CD4-positive, alpha-beta T cell (primary cell): ENCODE results near the gene PIEZO1. TPM values are rescaled to one million over a fixed set of nuclear protein-coding genes. Genes with fewer than 3 reads are reported as not detected.

ENCODE experiments used
- ATAC-seq: fragments of 200-7000 bp; cut with Tn5 transposase; one replicate; pipeline ENCODE4 v1.10.0; 2022; ENCODE audit warnings: mild to moderate bottlenecking; ENCODE audit not compliant: poor library complexity
- CTCF ChIA-PET: fragments of 350-600 bp; sonication (Branson Sonifier 250); formaldehyde crosslinking; loops from one replicate; lab custom pipeline; 2021; ENCODE audit warnings: antibody characterized with exemption, inconsistent platforms; lab: Charles Lee
- POLR2A ChIA-PET: fragments of 350-600 bp; sonication (Branson Sonifier 250); formaldehyde crosslinking; loops from one replicate; lab custom pipeline; 2021; ENCODE audit warnings: antibody characterized with exemption, inconsistent platforms; lab: Charles Lee
- DNase-seq, 14 experiments: peaks; one replicate each; pipeline ENCODE4 v3.0.0-alpha.2; 2013 to 2020; ENCODE audit warnings: mixed read lengths in 2 of 14
- H3K27ac ChIP-seq, 2 donors: one replicate each; pipeline versions ENCODE4 v1.5.1 to v1.7.0; 2013; ENCODE audit warnings: low read length in 2 of 2, low read depth in 1 of 2, mild to moderate bottlenecking in 1 of 2
- H3K27me3 ChIP-seq, 2 experiments: 1 replicate in 1 of 2; 2 replicates in 1 of 2; pipeline versions ENCODE4 v1.6.1 to v1.7.0; 2013; ENCODE audit warnings: low read length in 2 of 2, control low read depth in 1 of 2, mild to moderate bottlenecking in 1 of 2, moderate library complexity in 1 of 2; ENCODE audit not compliant: insufficient read depth in 2 of 2, control insufficient read depth in 1 of 2
- H3K36me3 ChIP-seq: one replicate; pipeline ENCODE4 v1.6.1; 2013; ENCODE audit warnings: low read length, control low read depth; ENCODE audit not compliant: insufficient read depth
- H3K4me1 ChIP-seq: one replicate; pipeline ENCODE4 v1.6.1; 2013; ENCODE audit warnings: low read length, control low read depth; ENCODE audit not compliant: insufficient read depth
- H3K4me3 ChIP-seq: one replicate; pipeline ENCODE4 v1.5.1; 2013; ENCODE audit warnings: mild to moderate bottlenecking, low read length, moderate library complexity
- H3K9me3 ChIP-seq, 2 experiments: 1 replicate in 1 of 2; 2 replicates in 1 of 2; pipeline versions ENCODE4 v1.6.1 to v1.7.0; 2013; ENCODE audit warnings: low read length in 2 of 2, mild to moderate bottlenecking in 2 of 2, control low read depth in 1 of 2, moderate library complexity in 1 of 2; ENCODE audit not compliant: control insufficient read depth in 1 of 2, insufficient read depth in 1 of 2
- H3K27ac Mint-ChIP-seq: one replicate; pipeline ENCODE4 v1.8.0; 2020; ENCODE audit warnings: mixed read lengths
- H3K27me3 Mint-ChIP-seq: one replicate; pipeline ENCODE4 v1.8.0; 2021; ENCODE audit warnings: mixed read lengths
- H3K36me3 Mint-ChIP-seq: one replicate; pipeline ENCODE4 v1.8.0; 2021; ENCODE audit warnings: low read depth, mixed read lengths
- H3K4me1 Mint-ChIP-seq: one replicate; pipeline ENCODE4 v1.8.0; 2021; ENCODE audit warnings: low read depth, mixed read lengths
- H3K4me3 Mint-ChIP-seq: one replicate; pipeline ENCODE4 v1.8.0; 2020; ENCODE audit warnings: mild to moderate bottlenecking, mixed read lengths
- H3K9me3 Mint-ChIP-seq: one replicate; pipeline ENCODE4 v1.8.0; 2020; ENCODE audit warnings: mixed read lengths
- intact Hi-C, 2 experiments: fragments of 100-400 bp; cut with DNase I in 1 of 2; cut with micrococcal nuclease in 1 of 2; formaldehyde crosslinking; loops; one replicate each; pipeline versions ENCODE4 v1.15.1 to v1.9.0; 2023 to 2025; cut with DNase I, micrococcal nuclease
- total RNA-seq, 174 experiments: library from RNA in 2 of 174; stranded (reverse) in 2 of 174; gene quantifications; one replicate each; pipeline ENCODE4 v1.2.3 and lab custom pipeline; 2021 to 2026
- TF ChIP-seq, protein P1 (sequence below): fragments of 200-600 bp; IDR thresholded peaks from one replicate; pipeline ENCODE4 v1.8.0; 2022; ENCODE audit warnings: antibody characterized with exemption, mild to moderate bottlenecking

The PIEZO1 gene
- total RNA-seq, 2 experiments from 2014 or later = 142 to 146 TPM

DNA sequence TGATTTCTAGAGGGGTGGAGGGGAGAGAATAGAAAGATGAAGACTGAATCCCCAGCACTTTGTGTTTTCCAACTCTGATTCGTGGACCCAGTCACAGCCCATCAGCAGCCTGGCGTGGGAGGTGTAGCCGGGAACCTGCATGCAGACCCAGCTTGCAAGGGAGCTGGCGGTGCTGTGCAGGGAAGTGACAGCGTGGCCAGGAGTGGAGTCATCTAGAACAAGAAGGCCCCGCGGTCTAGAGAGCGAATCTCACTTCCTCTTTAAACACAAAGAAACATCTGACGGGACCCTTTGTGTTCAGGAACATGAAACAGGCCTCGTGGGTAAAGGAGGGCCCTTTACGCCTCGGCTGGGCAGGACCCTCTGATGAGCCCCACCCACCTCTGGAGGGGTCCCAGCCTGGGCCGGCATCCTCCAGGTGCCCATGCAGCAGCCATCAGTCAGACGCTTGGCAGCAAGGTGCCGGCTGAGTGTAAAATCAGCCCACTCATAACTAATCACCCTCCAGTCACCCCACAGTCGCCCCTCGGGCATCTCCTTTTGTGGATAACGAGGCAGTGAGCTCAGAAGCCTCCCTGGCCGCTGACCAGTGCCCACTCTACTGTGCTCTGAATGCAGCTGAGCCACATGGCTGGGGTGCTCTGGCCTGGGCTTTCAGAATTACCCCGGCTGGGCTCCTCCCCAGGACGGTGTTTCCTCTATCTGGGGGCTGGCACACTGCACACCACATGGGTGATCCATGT, 103.1 kb downstream of the PIEZO1 start:
- ChIA-PET POLR2A (interaction anchor here (1.0 to 3.4 kb wide), 5 partner anchors 9 to 23 kb away, joined by 3 to 38 read pairs (median 5); partner anchors contain the start of gene MVD), CTCF (interaction anchor here (1.3 to 2.0 kb wide), 3 partner anchors 21 to 70 kb away, joined by 3 to 9 read pairs (median 3); no protein-coding TSS in a partner anchor)
- Mint-ChIP-seq H3K27me3 (no peaks in the 10 kb centered on the region), H3K36me3 (peaks cover 33% of the 10 kb centered on the region), H3K9me3 (no peaks in the 10 kb centered on the region), H3K27ac (peak overlapping the region; percentile 95), H3K4me3 (peak overlapping the region; percentile 81), H3K4me1 (peaks cover 40% of the 10 kb centered on the region)
- TF ChIP-seq, protein P1, sequence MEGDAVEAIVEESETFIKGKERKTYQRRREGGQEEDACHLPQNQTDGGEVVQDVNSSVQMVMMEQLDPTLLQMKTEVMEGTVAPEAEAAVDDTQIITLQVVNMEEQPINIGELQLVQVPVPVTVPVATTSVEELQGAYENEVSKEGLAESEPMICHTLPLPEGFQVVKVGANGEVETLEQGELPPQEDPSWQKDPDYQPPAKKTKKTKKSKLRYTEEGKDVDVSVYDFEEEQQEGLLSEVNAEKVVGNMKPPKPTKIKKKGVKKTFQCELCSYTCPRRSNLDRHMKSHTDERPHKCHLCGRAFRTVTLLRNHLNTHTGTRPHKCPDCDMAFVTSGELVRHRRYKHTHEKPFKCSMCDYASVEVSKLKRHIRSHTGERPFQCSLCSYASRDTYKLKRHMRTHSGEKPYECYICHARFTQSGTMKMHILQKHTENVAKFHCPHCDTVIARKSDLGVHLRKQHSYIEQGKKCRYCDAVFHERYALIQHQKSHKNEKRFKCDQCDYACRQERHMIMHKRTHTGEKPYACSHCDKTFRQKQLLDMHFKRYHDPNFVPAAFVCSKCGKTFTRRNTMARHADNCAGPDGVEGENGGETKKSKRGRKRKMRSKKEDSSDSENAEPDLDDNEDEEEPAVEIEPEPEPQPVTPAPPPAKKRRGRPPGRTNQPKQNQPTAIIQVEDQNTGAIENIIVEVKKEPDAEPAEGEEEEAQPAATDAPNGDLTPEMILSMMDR = no peak
- H3K27me3 ChIP-seq = no peaks in the 10 kb centered on the region
- DNase-seq (peak in 13 of 14 experiments; percentile 41 to 78 (median 57)), ATAC-seq (peak; percentile 52)
- H3K4me3 ChIP-seq = peak overlapping the region; percentile 29
- no peaks in the 10 kb centered on the region for H3K9me3 ChIP-seq
- H3K36me3 ChIP-seq = peaks cover 50% of the 10 kb centered on the region
- peaks cover 67% of the 10 kb centered on the region for H3K4me1 ChIP-seq
- intact Hi-C loops = loop anchor here (1.0 to 5.0 kb wide), 3 partner anchors 23 to 100 kb away; partner anchors contain the start of gene IL17C (in 1 of the 2)
- peak overlapping the region; percentile 57 to 73 for H3K27ac ChIP-seq

DNA sequence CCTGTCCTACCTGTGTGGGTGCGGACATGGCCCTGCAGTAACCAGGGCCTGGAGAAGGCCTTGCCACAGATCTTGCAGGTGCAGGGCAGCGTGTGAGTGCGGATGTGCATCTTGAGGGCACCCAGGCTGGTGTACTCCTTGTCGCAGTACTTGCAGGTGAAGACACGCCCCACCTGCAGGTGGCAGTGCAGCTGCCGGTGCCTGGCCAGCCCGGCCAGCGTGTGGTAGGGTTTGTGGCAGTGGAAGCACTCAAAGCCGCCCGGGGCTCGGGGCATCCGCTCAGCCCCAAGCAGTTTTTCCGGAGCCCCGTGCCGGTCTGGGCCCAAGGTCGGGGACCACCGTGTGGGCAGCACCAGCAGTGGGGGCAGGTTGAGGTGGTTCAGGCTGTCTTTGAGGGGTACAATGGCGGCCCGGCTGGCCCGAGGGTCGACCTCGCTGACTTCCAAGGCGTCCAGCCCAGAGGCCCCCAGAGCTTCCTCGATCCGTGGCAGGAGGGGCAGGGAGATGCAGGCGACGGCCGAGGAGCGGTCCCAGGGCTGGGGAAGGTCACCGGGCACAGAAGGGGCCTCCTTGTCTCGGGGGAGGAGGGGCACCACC, 103.8 kb downstream of the PIEZO1 start:
- Mint-ChIP-seq H3K4me1 (peaks cover 40% of the 10 kb centered on the region), H3K27ac (peak overlapping the region; percentile 95), H3K4me3 (peak overlapping the region; percentile 81), H3K9me3 (no peaks in the 10 kb centered on the region), H3K36me3 (peaks cover 33% of the 10 kb centered on the region), H3K27me3 (no peaks in the 10 kb centered on the region)
- DNase-seq (peak in 11 of 14 experiments; percentile 32 to 79 (median 49)), ATAC-seq (peak; percentile 21)
- H3K4me1 ChIP-seq = peaks cover 62% of the 10 kb centered on the region
- no peaks in the 10 kb centered on the region for H3K27me3 ChIP-seq
- POLR2A ChIA-PET = interaction anchor here (1.0 to 3.4 kb wide), 5 partner anchors 8 to 24 kb away, joined by 3 to 38 read pairs (median 5); partner anchors contain the start of gene MVD
- intact Hi-C loops = loop anchor here (1.0 to 5.0 kb wide), 3 partner anchors 24 to 101 kb away; partner anchors contain the start of gene IL17C (in 1 of the 2)
- CTCF ChIA-PET = interaction anchor here (1.3 to 2.0 kb wide), 4 partner anchors 18 to 69 kb away, joined by 3 to 9 read pairs (median 4); partner anchors contain the start of gene MVD
- H3K36me3 ChIP-seq = peaks cover 55% of the 10 kb centered on the region
- peak overlapping the region; percentile 29 for H3K4me3 ChIP-seq
- peak overlapping the region; percentile 57 to 73 for H3K27ac ChIP-seq
- TF ChIP-seq, protein P1 = peak; percentile 47
- no peaks in the 10 kb centered on the region for H3K9me3 ChIP-seq

DNA sequence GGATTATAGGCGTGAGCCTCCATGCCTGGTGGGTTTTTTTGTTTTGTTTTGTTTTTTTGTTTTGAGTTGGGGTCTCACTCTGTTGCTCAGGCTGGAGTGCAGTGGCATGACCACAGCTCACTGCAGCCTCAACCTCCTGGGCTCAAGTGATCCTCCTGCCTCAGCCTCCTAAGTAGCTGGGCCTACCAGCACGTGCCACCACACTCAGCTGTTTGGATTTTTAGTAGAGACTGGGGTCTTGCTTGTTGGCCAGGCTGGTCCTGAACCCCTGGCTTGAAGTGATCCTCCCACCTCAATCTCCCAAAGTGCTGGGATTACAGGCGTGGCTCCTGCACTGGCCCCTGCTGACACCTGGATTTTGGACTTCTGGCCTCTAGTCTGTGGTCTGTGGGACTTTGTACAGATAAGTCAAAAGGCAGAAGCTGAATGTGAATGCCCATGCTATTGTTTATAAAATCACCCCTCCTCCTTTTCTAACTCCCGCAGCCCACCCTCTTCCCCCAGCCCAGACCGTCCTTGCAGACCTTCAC, 104.4 kb downstream of the PIEZO1 start:
- ChIA-PET CTCF (interaction anchor here (1.3 to 2.0 kb wide), 3 partner anchors 18 to 57 kb away, joined by 3 to 9 read pairs (median 4); partner anchors contain the start of gene MVD), POLR2A (interaction anchor here (1.2 to 3.4 kb wide), 3 partner anchors 19 to 24 kb away, joined by 4 to 38 read pairs (median 5); partner anchors contain the start of gene MVD)
- ATAC-seq (no peak), DNase-seq (no peak)
- H3K9me3 Mint-ChIP-seq = no peaks in the 10 kb centered on the region
- Histone ChIP-seq H3K4me3 (no peak overlapping the region), H3K27ac (no peak overlapping the region), H3K4me1 (peaks cover 60% of the 10 kb centered on the region), H3K36me3 (peaks cover 59% of the 10 kb centered on the region), H3K9me3 (no peaks in the 10 kb centered on the region), H3K27me3 (no peaks in the 10 kb centered on the region)
- no peaks in the 10 kb centered on the region for H3K27me3 Mint-ChIP-seq
- peak overlapping the region; percentile 31 for H3K4me3 Mint-ChIP-seq
- TF ChIP-seq, protein P1 = no peak
- intact Hi-C loops = loop anchor here (1.0 to 5.0 kb wide), 3 partner anchors 25 to 102 kb away; partner anchors contain the start of gene IL17C (in 1 of the 2)
- peaks cover 40% of the 10 kb centered on the region for H3K4me1 Mint-ChIP-seq
- H3K27ac Mint-ChIP-seq = peak overlapping the region; percentile 95
- peaks cover 33% of the 10 kb centered on the region for H3K36me3 Mint-ChIP-seq
